D341Med (cell line): ENCODE data around the gene TMEM217.
A peak's percentile ranks its signal among the peaks of the same experiment; 100 is the strongest.
"Not testable (repeated sequence)": the region's sequence is repeated elsewhere in the genome, so short reads cannot be mapped to it uniquely, and the experiment has no call there.

Experiments
- DNase-seq: peaks from one replicate; pipeline ENCODE4 v3.0.0; 2012; ENCODE audit warnings: low spot score

TMEM217 gene

DNA sequence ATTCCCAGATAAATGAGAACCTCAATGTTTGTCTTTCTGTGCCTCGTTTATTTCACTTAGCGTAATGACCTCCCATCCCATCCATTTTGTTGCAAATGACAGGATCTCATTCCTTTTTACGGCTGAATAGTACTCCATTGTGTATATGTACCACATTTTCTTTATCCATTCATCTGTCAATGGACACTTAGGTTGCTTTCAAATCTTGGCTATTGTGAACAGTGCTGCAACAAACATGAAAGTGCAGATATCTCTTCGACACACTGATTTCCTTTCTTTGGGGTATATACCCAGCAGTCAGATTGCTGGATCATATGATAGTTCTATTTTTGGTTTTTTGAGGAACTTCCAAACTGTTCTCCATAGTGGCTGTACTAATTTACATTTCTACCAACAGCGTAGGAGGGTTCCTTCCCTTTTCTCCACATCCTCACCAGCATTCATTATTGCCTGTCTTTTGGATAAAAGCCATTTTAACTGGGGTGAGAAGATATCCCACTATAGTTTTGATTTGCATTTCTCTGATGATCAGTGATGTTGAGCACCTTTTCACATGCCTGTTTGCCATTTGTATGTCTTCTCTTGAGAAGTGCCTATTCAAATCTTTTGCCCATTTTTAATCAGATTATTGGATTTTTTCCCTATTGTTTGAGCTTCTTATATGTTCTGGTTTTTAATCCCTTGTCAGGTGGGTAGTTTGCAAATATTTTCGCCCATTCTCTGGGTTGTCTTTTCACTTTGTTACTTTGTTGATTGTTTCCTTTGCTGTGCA lies 71.8 kb downstream of the TMEM217 start:
- not testable (repeated sequence) for DNase-seq

- DNase-seq = no peak
These were observed 75.0 kb downstream of the TMEM217 start for GRCh38 chr6:37182736-37183590.

- DNase-seq = not testable (repeated sequence)
These were observed 77.3 kb downstream of the TMEM217 start for GRCh38 chr6:37180610-37181009.

- no peak for DNase-seq
These were observed 77.9 kb downstream of the TMEM217 start for GRCh38 chr6:37180075-37180474.

- DNase-seq = no peak
These were observed 79.9 kb downstream of the TMEM217 start for GRCh38 chr6:37177935-37178517.

DNA sequence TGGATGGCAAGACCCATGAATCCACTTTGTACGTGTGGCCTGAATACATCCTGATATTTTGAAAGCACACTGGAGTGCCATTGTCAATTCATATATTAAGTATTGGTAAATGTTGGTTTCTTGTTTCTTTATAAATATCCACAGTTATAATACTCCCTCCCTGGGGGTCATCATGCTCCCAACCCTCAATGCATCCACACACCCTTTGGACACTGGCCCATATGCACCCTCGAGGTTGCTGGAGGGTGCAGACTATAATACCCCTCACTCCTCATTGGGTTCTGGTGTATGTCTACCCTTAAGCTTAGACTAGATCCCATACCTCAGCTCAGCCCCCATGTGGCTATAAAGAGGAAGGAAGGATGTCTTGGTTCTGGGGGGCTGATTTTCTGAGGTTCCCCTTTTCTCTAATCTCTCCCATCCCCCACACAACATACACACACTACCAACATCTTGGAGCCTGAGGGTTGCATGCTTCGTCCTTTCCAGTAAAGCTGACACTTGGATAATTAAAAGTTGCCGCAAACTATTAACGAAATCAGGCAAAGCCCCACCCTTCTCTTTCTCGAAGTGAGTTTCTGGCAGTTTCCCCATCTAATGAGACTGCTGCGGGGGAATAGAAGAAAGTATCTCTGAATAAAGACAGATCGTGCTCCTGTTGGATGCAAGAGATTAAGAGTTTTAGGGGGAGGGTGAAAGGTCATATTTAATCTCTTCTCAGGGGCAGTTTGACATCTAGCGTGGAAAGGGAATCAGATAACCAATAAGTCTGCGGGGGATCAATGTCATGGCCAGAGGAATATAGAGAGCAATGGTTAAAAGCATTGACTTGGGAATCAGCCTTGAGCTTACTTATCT lies 80.6 kb downstream of the TMEM217 start:
- no peak for DNase-seq

DNA sequence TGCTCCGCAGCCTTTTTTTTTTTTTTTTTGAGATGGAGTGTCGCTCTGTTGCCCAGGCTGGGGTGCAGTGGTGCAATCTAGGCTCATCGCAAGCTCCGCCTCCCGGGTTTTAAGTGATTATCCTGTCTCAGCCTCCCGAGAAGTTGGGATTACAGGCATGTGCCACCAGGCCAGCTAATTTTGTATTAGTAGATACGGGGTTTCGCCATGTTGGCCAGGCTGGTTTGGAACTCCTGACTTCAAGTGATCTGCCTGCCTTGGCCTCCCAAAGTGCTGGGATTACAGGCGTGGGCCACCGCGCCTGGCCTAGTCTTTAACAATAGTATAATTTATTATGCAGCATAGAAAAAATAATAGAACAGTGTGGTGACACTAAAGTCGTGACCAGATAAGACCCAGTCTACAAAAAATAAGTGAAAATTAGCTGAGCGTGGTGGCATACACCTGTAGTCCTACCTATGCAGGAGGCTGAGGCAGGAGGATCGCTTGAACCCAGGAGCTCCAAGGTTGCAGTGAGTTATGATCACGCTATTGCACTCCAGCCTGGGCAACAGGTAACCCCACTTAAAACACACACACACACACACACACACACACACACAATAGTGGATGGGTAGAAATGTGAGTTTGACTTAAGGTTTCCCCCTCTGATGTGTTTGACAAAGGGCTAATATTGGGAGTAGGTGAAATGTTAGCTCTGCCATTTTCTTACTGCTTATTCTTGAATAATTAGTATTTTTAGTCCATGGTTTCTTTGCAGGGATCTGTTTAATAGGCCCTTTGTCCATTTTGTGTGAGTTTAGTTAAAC lies 81.5 kb downstream of the TMEM217 start:
- DNase-seq = no peak

DNA sequence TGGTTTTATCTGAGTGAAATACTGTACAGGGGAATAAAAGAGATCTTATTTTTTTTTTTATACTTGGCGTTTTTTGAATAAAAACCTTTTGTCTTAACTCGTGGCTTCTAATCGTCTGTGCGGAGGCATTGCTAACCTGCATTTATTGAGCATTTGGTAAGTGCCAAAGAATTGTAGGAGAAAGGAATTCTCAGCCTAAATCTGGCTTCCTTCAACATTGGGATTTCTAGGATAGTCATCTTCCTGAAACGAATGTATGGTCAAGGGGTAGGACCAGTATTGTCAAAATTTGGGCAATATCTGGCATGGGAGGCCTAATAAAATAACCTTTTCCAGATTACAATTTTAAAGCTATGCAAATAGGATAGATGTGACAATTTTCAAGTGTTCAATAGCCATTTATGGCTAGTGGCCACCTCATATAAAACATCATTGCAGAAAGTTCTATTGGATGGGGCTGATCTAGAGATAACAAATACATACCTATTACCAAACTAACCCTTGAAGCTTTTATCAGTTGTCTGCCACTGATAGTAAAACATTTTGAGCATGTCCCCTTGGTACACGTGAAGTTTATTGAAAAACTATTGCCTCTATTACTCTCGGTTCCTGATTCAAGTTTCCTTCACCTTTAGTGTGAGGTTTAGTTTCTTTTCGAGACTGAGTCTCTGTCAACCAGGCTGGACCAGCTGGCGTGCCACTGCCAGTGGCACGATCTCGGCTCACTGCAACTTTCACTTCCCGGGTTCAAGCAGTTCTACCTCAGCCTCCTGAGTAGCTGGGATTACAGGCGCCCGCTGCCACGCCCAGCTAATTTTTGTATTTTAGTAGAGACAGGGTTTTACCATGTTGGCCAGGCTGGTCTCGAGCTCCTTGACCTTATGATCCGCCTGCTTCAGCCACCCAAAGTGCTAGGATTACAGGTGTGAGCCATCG lies 82.3 kb downstream of the TMEM217 start:
- no peak for DNase-seq

DNA sequence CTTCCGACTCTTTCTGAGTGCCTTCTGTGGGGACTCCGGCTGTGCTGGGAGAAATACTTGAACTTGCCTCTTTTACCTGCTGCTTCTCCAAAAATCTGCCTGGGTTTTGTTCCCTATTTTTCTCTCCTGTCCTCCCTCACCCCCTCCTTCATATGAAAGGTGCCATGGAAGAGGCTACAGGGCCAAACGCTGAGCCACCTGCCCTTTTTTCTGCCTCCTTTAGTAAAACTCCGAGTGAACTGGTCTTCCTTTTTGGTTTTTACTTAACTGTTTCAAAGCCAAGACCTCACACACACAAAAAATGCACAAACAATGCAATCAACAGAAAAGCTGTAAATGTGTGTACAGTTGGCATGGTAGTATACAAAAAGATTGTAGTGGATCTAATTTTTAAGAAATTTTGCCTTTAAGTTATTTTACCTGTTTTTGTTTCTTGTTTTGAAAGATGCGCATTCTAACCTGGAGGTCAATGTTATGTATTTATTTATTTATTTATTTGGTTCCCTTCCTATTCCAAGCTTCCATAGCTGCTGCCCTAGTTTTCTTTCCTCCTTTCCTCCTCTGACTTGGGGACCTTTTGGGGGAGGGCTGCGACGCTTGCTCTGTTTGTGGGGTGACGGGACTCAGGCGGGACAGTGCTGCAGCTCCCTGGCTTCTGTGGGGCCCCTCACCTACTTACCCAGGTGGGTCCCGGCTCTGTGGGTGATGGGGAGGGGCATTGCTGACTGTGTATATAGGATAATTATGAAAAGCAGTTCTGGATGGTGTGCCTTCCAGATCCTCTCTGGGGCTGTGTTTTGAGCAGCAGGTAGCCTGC lies 83.2 kb downstream of the TMEM217 start:
- no peak for DNase-seq

- no peak for DNase-seq
These were observed 83.8 kb downstream of the TMEM217 start for GRCh38 chr6:37174196-37174514.

DNA sequence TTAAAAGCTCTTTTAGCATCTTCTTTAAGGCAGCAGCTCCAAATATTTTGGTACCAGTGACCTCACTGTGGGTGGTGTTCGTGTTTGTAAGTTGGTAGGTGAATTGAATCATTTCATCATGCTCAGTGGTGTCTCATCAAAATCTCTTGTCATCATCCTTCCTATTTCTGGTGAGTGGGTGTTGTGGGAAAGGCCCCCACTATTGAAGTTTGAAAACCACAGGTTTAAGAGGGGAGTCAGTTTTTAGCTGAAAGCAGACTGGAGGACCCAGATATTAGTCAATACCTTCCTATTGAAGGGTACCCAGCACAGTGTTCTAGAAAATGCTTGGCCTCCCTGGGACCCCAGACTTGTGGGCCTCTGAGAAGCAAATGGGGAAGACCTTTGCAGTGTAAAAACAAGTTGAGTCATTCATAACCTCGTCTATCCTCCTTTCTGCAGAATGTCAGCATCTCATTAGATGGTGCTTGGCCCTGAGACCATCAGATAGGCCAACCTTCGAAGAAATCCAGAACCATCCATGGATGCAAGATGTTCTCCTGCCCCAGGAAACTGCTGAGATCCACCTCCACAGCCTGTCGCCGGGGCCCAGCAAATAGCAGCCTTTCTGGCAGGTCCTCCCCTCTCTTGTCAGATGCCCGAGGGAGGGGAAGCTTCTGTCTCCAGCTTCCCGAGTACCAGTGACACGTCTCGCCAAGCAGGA lies 84.3 kb downstream of the TMEM217 start:
- DNase-seq = no peak

DNA sequence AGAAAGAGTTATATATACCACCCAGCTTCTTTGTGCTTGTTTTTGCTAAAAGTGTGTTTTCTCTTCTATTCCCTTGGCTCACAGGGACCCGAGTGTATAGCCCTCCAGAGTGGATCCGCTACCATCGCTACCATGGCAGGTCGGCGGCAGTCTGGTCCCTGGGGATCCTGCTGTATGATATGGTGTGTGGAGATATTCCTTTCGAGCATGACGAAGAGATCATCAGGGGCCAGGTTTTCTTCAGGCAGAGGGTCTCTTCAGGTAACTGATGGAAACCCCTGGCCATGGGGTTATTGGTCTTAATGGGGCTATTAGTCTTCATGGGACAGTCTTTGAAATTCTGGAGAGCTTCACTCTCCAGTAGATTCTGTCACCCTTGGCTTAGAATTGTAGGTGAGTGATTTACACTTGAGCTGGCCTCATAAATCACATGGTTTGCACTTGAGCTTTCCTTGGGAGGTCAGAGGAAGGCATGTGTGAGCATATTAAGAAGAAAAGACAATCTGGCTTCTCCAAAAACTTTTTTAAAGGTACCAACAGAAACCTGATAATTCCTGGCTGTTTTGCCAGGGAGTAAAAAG lies 84.9 kb downstream of the TMEM217 start:
- no peak for DNase-seq

DNA sequence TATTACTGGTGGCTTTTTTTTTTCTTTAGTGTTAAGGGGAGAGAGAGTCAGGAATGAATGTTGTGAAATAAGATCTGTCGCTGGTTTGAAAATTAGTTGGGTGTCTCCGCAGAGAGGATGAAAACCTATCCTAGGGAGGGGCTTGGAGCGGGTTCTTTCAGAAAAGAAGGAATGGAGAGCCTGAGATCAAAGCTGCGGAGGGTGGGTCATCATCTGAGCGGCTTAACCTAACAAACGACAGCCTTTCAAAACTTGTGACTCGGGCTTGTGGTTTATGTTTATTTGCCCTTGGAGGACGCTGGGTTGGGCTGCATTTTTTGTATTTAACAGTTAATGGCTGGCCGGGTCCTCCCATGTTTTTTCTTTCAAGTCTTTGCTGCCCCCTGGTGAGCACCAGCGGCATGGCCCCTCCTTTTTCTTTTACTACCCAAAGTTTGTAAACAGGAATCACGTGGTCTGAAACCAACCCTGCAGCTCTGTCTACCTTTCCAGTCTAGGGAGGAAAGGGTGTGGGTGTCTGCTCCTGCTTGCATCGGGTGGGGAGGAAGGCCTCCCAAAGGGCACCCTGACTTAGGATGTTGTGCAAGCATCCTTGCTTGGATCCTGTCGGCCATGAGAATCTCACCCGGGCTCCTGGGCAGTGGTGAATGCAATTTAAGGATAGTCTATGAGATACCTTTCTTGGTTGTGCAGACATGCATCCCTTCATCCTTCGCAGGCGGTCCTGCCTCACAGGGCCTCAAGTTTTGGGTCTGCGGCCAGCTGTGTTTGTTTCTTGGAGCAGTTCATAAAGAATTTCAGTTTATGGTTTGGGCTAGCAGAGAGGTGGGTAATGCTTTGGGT lies 85.8 kb downstream of the TMEM217 start:
- DNase-seq = peak; percentile 73

DNA sequence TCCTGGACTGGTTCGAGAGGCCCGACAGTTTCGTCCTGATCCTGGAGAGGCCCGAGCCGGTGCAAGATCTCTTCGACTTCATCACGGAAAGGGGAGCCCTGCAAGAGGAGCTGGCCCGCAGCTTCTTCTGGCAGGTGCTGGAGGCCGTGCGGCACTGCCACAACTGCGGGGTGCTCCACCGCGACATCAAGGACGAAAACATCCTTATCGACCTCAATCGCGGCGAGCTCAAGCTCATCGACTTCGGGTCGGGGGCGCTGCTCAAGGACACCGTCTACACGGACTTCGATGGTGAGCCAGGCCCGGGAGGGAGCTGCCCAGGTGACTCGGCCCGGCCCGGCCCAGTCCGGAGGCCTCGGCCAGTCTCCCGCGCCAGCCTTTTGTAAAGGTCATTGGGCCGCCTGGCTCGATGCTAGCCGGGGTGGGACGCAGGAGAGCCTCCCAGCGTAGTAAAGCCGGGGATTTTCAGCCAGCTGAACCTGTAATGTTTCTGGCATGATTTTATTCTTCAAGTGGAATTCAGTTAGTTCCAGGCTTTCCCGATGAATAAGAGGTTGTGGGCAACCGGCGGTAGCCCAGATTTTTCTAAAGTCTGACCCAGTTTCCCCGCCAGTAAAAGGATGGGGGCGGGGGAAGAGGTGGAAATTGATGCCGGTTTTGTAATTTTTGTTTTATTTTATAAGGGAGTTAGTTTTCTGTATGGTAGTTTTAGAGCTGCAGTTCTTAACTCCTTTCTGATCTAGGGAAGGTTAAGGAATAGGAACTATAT lies 86.6 kb downstream of the TMEM217 start:
- no peak for DNase-seq

- peak; percentile 69 for DNase-seq
These were observed 87.4 kb downstream of the TMEM217 start for GRCh38 chr6:37170273-37171200.
